ENCODE results near the gene TWIST1.

DNA sequence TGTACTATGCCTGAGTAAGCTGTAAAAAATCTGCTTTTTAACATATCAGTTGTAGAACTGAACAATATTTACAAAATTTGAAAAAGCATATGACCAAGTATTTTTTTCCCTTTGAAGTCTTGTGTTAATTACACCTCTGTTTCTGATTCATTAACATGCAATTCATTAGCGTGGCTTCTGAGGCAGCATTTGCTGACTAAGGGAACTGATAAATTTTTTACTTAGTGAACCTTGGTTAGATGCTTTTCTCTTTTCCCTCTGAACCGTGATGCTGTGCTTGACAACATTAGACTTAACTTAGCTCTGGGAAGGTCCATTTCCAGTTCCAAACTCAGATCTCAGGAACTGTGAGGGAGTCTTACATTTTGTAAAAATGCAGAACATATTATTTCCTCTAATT, 28.1 kb downstream of the TWIST1 start:
- TF ChIP-seq CTCF (conservative IDR thresholded peaks at IDR 0.05) (no peak), EZH2 (IDR thresholded peaks at IDR 0.05; ENCODE audit: low read depth) (no peak)
